ENCODE results near the gene POMGNT1.

POMGNT1 gene

DNA sequence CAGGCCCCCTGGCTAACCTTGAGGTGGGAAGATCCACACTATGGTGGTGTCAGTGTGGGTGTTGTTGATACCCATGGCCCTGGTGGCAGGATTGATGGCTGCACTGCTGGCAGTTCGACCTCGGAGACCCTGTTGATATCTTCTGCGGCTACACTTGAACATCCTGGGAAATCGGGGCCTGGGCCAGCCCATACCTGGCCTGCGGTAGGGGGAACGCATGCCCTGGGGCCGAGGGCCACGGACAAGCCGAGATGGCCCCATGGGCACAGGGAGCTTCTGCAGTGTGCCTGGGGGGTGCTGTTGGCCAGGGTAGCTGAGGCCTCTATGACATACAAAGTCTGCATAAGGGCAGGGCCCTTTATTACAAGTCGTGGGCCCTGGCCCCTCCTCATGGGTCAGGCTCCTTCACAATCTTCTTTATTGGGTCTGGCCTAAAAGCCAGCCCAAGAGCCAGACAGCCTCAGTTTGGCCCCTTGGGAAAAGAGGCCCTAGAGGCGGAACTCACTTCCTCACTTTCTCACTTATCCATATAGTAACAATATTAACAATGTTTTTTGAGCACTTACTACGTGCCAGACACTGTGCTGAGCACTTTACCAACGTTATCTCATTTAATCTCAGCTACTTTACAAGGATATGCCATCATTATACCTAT is 21.9 kb downstream of the POMGNT1 start, which contains the start of gene P3R3URF:
Gene P3R3URF (minus strand): TSS at position 278 of the 655 bp plus-strand sequence. CDS start 17 bp downstream, at position 261.
- Histone ChIP-seq H2AFZ (ENCODE audit: low read length) (no peak within 1 kb of the TSS), H3K27me3 (ENCODE audit: insufficient read depth, low read length) (no peaks in the 10 kb centered on the region), H3K4me2 (ENCODE audit: low read length) (no peak within 1 kb of the TSS), H4K20me1 (ENCODE audit: insufficient read depth, low read length) (no peaks in the 10 kb centered on the region), H3K79me2 (ENCODE audit: insufficient read depth, low read length) (no peaks in the 10 kb centered on the region), H3K4me1 (ENCODE audit: insufficient read depth, low read length, severe bottlenecking) (peaks cover 3% of the 10 kb centered on the region), H3K9me2 (ENCODE audit: low read depth, low read length) (no peaks in the 10 kb centered on the region), H3K36me3 (ENCODE audit: insufficient read depth, low read length) (no peaks in the 10 kb centered on the region), H3F3A (ENCODE audit: insufficient read depth, low read length) (no peaks in the 10 kb centered on the region), H3K9ac (ENCODE audit: low read length) (no peak within 1 kb of the TSS), H3K4me3 (ENCODE audit: low read depth, low read length, poor library complexity, severe bottlenecking) (no peak within 1 kb of the TSS), H3K27ac (ENCODE audit: low read depth, low read length, poor library complexity, severe bottlenecking) (no peak within 1 kb of the TSS), H3K9me3 (ENCODE audit: low read length) (no peaks in the 10 kb centered on the region)
- no peak for TF ChIP-seq EZH2 (IDR thresholded peaks at IDR 0.05; ENCODE audit: borderline replicate concordance, low read length)
- TF ChIP-seq, protein P1, sequence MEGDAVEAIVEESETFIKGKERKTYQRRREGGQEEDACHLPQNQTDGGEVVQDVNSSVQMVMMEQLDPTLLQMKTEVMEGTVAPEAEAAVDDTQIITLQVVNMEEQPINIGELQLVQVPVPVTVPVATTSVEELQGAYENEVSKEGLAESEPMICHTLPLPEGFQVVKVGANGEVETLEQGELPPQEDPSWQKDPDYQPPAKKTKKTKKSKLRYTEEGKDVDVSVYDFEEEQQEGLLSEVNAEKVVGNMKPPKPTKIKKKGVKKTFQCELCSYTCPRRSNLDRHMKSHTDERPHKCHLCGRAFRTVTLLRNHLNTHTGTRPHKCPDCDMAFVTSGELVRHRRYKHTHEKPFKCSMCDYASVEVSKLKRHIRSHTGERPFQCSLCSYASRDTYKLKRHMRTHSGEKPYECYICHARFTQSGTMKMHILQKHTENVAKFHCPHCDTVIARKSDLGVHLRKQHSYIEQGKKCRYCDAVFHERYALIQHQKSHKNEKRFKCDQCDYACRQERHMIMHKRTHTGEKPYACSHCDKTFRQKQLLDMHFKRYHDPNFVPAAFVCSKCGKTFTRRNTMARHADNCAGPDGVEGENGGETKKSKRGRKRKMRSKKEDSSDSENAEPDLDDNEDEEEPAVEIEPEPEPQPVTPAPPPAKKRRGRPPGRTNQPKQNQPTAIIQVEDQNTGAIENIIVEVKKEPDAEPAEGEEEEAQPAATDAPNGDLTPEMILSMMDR (IDR thresholded peaks at IDR 0.05; ENCODE audit: low read length) = no peak

DNA sequence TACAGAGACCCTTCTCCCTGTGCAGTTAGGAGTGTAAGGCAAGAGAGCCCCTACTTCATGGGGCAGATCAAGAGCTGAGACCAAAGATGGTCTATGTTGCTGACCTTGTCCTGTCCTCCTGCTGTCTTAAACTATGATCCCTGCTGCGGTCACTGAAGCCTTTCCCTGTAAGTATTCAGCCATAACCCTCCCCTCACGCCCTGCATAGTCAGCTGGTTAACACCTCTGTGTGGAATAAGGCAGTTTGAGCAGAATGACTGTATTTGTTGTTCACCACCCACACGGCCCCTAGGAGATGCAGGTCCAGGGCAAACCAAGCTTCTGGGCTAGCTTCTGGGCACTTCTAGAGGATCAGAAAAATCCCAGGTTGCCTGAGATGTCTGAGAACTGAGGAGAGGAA is 23.0 kb downstream of the POMGNT1 start:
- TF ChIP-seq, protein P1 (IDR thresholded peaks at IDR 0.05; ENCODE audit: low read length) = no peak
- no peak for TF ChIP-seq EZH2 (IDR thresholded peaks at IDR 0.05; ENCODE audit: borderline replicate concordance, low read length)
- Histone ChIP-seq H3K27me3 (ENCODE audit: insufficient read depth, low read length) (no peaks in the 10 kb centered on the region), H2AFZ (ENCODE audit: low read length) (no peak overlapping the region), H3K4me1 (ENCODE audit: insufficient read depth, low read length, severe bottlenecking) (peaks cover 3% of the 10 kb centered on the region), H3K27ac (ENCODE audit: low read depth, low read length, poor library complexity, severe bottlenecking) (no peak overlapping the region), H3K9ac (ENCODE audit: low read length) (no peak overlapping the region), H3K4me3 (ENCODE audit: low read depth, low read length, poor library complexity, severe bottlenecking) (no peak overlapping the region), H3K36me3 (ENCODE audit: insufficient read depth, low read length) (no peaks in the 10 kb centered on the region), H3K9me3 (ENCODE audit: low read length) (no peaks in the 10 kb centered on the region), H3K9me2 (ENCODE audit: low read depth, low read length) (no peaks in the 10 kb centered on the region), H3K79me2 (ENCODE audit: insufficient read depth, low read length) (no peaks in the 10 kb centered on the region), H3F3A (ENCODE audit: insufficient read depth, low read length) (no peaks in the 10 kb centered on the region), H3K4me2 (ENCODE audit: low read length) (no peak overlapping the region), H4K20me1 (ENCODE audit: insufficient read depth, low read length) (no peaks in the 10 kb centered on the region)

DNA sequence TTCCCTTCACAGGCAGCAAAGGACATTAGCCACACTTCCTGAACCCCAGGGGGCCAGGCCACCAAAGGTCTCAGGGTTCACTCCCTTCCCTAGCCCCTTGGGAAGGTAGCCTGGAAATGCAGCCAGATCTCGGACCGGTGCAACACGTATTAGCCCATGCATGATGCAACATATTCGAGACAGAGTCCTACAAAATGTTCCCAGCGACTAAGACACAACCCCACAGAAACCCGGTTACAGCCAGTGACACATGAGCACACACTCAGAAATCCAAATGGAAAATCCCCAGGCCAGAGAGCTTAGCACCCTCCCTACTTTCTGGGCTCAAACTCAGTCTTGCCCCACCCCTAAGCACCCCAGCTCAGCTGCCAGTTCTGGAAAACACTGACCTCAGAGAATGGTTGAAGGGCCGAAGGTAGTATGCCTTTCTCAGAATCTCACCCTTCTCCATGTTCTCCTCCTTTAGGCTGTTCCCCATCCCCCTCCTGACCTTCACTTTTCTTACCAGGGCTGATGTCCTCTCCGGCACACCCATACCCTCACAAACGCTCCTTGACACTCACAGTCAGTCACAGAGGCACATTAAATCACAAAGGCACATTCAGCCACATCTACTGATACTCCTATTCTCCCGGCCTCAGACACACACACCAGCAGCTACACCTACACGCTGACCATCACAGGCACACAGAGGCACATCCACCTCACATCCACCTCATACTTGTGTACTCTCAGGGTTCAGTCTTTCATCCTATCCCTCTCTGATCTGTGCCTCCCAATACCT is 23.6 kb downstream of the POMGNT1 start, which contains the start of gene TSPAN1:
Gene TSPAN1 (plus strand): TSS at position 640 of the 784 bp plus-strand sequence. CDS start 6,021 bp downstream, outside the sequence.
- no peak within 1 kb of the TSS for H3K9ac ChIP-seq (ENCODE audit: low read length)

More for the DNA sequence above, 23.6 kb downstream of the POMGNT1 start, which contains the start of gene TSPAN1:
- Histone ChIP-seq H3F3A (ENCODE audit: insufficient read depth, low read length) (no peaks in the 10 kb centered on the region), H3K27me3 (ENCODE audit: insufficient read depth, low read length) (no peaks in the 10 kb centered on the region), H3K4me3 (ENCODE audit: low read depth, low read length, poor library complexity, severe bottlenecking) (no peak within 1 kb of the TSS), H3K79me2 (ENCODE audit: insufficient read depth, low read length) (no peaks in the 10 kb centered on the region), H3K27ac (ENCODE audit: low read depth, low read length, poor library complexity, severe bottlenecking) (no peak within 1 kb of the TSS), H3K4me2 (ENCODE audit: low read length) (no peak within 1 kb of the TSS), H3K9me3 (ENCODE audit: low read length) (no peaks in the 10 kb centered on the region), H4K20me1 (ENCODE audit: insufficient read depth, low read length) (no peaks in the 10 kb centered on the region), H3K9me2 (ENCODE audit: low read depth, low read length) (no peaks in the 10 kb centered on the region), H3K36me3 (ENCODE audit: insufficient read depth, low read length) (no peaks in the 10 kb centered on the region), H2AFZ (ENCODE audit: low read length) (no peak within 1 kb of the TSS), H3K4me1 (ENCODE audit: insufficient read depth, low read length, severe bottlenecking) (peaks cover 3% of the 10 kb centered on the region)
- no peak for TF ChIP-seq EZH2 (IDR thresholded peaks at IDR 0.05; ENCODE audit: borderline replicate concordance, low read length)
- TF ChIP-seq, protein P1 (IDR thresholded peaks at IDR 0.05; ENCODE audit: low read length) = no peak
